ENCODE results near the gene DHRS2. TPM values are rescaled to one million over a fixed set of nuclear protein-coding genes. Genes with fewer than 3 reads are reported as not detected.

Gene DHRS2
- total RNA-seq, 1 donor from 2014 or later, result not detected

GRCh38 chr14:23641915-23642588 is 5.9 kb downstream of the DHRS2 start:
- Mint-ChIP-seq H3K27me3 (no peaks in the 10 kb centered on the region), H3K4me3 (no peak overlapping the region), H3K4me1 (no peaks in the 10 kb centered on the region), H3K36me3 (ENCODE audit: low read depth) (no peaks in the 10 kb centered on the region), H3K9me3 (no peaks in the 10 kb centered on the region), H3K27ac (no peak overlapping the region)
- ATAC-seq (ENCODE audit: low read depth), result no peak
- intact Hi-C loops (cut with micrococcal nuclease), result no loop called here
- no peak for DNase-seq
- TF ChIP-seq CTCF (IDR thresholded peaks at IDR 0.05), result no peak
- POLR2A ChIA-PET, result no interaction called here
- CTCF ChIA-PET, result interaction anchor here (1.0 kb wide), 1 partner anchor 9 kb away, joined by 4 read pairs; no protein-coding TSS in a partner anchor

- ChIA-PET POLR2A (no interaction called here), CTCF (no interaction called here)
- no peaks in the 10 kb centered on the region for H3K4me1 Mint-ChIP-seq
- peaks cover 2% of the 10 kb centered on the region for H3K27me3 Mint-ChIP-seq
- ATAC-seq (ENCODE audit: low read depth) (no peak), DNase-seq (no peak)
- intact Hi-C loops (cut with micrococcal nuclease), result no loop called here
- H3K27ac Mint-ChIP-seq, result no peak overlapping the region
- no peak overlapping the region for H3K4me3 Mint-ChIP-seq
- TF ChIP-seq CTCF (IDR thresholded peaks at IDR 0.05), result no peak
- H3K36me3 Mint-ChIP-seq (ENCODE audit: low read depth), result no peaks in the 10 kb centered on the region
- H3K9me3 Mint-ChIP-seq, result no peaks in the 10 kb centered on the region
Measured at GRCh38 chr14:23643533-23644194, 7.5 kb downstream of the DHRS2 start.

GRCh38 chr14:23644195-23644918 is 8.2 kb downstream of the DHRS2 start:
- no peak for DNase-seq
- no peaks in the 10 kb centered on the region for H3K9me3 Mint-ChIP-seq
- no peak for TF ChIP-seq CTCF (IDR thresholded peaks at IDR 0.05)
- POLR2A ChIA-PET, result no interaction called here
- CTCF ChIA-PET, result no interaction called here
- intact Hi-C loops (cut with micrococcal nuclease), result no loop called here
- no peaks in the 10 kb centered on the region for H3K36me3 Mint-ChIP-seq (ENCODE audit: low read depth)
- H3K27me3 Mint-ChIP-seq, result peaks cover 2% of the 10 kb centered on the region
- H3K4me3 Mint-ChIP-seq, result no peak overlapping the region
- no peak for ATAC-seq (ENCODE audit: low read depth)
- H3K4me1 Mint-ChIP-seq, result no peaks in the 10 kb centered on the region
- no peak overlapping the region for H3K27ac Mint-ChIP-seq

- ChIA-PET POLR2A (no interaction called here), CTCF (interaction anchor here (1.2 kb wide), 1 partner anchor 13 kb away, joined by 3 read pairs; no protein-coding TSS in a partner anchor)
- Mint-ChIP-seq H3K9me3 (no peaks in the 10 kb centered on the region), H3K36me3 (ENCODE audit: low read depth) (no peaks in the 10 kb centered on the region), H3K27me3 (peaks cover 2% of the 10 kb centered on the region), H3K27ac (no peak overlapping the region), H3K4me1 (no peaks in the 10 kb centered on the region), H3K4me3 (no peak overlapping the region)
- DNase-seq (no peak), ATAC-seq (ENCODE audit: low read depth) (no peak)
- TF ChIP-seq CTCF (IDR thresholded peaks at IDR 0.05), result no peak
- intact Hi-C loops (cut with micrococcal nuclease), result no loop called here
Measured at GRCh38 chr14:23644919-23645336, 8.8 kb downstream of the DHRS2 start.

- H3K27me3 Mint-ChIP-seq, result peaks cover 2% of the 10 kb centered on the region
- ChIA-PET POLR2A (no interaction called here), CTCF (interaction anchor here (1.2 kb wide), 1 partner anchor 14 kb away, joined by 3 read pairs; no protein-coding TSS in a partner anchor)
- no peaks in the 10 kb centered on the region for H3K9me3 Mint-ChIP-seq
- H3K36me3 Mint-ChIP-seq (ENCODE audit: low read depth), result no peaks in the 10 kb centered on the region
- intact Hi-C loops (cut with micrococcal nuclease), result no loop called here
- DNase-seq (no peak), ATAC-seq (ENCODE audit: low read depth) (no peak)
- H3K4me3 Mint-ChIP-seq, result no peak overlapping the region
- TF ChIP-seq CTCF (IDR thresholded peaks at IDR 0.05), result no peak
- H3K27ac Mint-ChIP-seq, result no peak overlapping the region
- no peaks in the 10 kb centered on the region for H3K4me1 Mint-ChIP-seq
Measured at GRCh38 chr14:23645504-23645811, 9.3 kb downstream of the DHRS2 start.
